Skin epidermis (tissue), 12 donors: Measurements from ENCODE around the gene MRTFA.
A peak's percentile ranks its signal among the peaks of the same experiment; 100 is the strongest.
"Not testable (repeated sequence)": the region's sequence is repeated elsewhere in the genome, so short reads cannot be mapped to it uniquely, and the experiment has no call there.

Experiments
- H3K27ac ChIP-seq, 21 experiments: fragments of 200-600 bp; sonication (generic) in 11 of 21; one replicate each; pipeline ENCODE4 v1.5.0; 2020; ENCODE audit warnings: mild to moderate bottlenecking in 3 of 21, inconsistent platforms in 2 of 21, moderate library complexity in 2 of 21
- H3K4me3 ChIP-seq, 7 experiments: fragments of 200-600 bp; sonication (generic) in 2 of 7; one replicate each; pipeline ENCODE4 v1.5.0; 2020; ENCODE audit warnings: inconsistent platforms in 2 of 7, mild to moderate bottlenecking in 2 of 7, moderate library complexity in 1 of 7

The MRTFA gene

GRCh38 chr22:40397396-40397795, 239.1 kb downstream of the MRTFA start:
- Histone ChIP-seq H3K4me3 (no peak overlapping the region), H3K27ac (peak overlapping the region in 20 of 21 experiments; percentile 20 to 79 (median 62))

GRCh38 chr22:40396882-40397281, 239.6 kb downstream of the MRTFA start:
- Histone ChIP-seq H3K27ac (peak overlapping the region in 19 of 21 experiments; percentile 31 to 79 (median 65)), H3K4me3 (no peak overlapping the region)

GRCh38 chr22:40395607-40396006, 240.9 kb downstream of the MRTFA start:
- H3K27ac ChIP-seq: peak overlapping the region in 3 of 21 experiments; percentile 73 to 79 (median 76)
- no peak overlapping the region for H3K4me3 ChIP-seq

DNA sequence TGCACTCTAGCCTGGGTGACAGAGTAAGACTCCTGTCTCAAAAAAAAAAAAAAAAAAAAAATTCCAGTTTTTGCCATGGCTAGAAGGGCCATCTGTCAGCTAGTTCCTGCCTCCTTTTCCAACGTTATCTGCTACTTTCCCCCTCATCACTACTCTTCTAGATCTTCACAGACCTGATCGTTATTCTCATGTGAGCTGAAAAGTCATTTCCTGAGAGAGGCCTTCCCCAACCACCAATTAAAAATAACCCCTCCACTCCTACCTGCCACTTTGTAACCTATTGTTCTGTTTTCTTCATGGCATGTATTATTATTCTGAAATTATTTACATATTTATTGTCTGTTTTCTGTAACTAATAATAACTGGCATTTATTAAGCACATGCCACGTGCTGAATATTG, 241.9 kb downstream of the MRTFA start:
- Histone ChIP-seq H3K4me3 (no peak overlapping the region), H3K27ac (no peak overlapping the region)

- no peak overlapping the region for H3K4me3 ChIP-seq
- no peak overlapping the region for H3K27ac ChIP-seq
Observed at GRCh38 chr22:40392618-40393017, 243.9 kb downstream of the MRTFA start.

DNA sequence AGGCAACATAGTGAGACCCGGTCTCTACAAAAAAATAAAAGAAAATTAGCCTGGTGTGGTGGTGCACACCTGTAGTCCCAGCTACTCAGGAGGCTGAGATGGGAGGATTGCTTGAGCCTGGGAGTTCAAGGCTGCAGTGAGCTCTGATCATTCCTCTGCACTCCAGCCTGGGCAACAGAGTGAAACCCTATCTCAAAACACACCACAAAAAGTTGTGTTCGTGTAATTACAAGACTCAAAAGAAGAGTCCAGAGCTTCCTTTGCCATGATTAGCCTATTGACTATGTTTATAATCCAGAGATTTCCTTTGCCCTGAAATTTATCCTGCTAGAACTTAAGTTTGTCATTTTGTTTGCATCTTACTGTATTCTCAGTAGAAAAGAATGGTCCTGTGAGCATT, 245.1 kb downstream of the MRTFA start:
- no peak overlapping the region for H3K4me3 ChIP-seq
- no peak overlapping the region for H3K27ac ChIP-seq

- no peak overlapping the region for H3K27ac ChIP-seq
- no peak overlapping the region for H3K4me3 ChIP-seq
Observed at GRCh38 chr22:40388231-40388630, 248.3 kb downstream of the MRTFA start.

DNA sequence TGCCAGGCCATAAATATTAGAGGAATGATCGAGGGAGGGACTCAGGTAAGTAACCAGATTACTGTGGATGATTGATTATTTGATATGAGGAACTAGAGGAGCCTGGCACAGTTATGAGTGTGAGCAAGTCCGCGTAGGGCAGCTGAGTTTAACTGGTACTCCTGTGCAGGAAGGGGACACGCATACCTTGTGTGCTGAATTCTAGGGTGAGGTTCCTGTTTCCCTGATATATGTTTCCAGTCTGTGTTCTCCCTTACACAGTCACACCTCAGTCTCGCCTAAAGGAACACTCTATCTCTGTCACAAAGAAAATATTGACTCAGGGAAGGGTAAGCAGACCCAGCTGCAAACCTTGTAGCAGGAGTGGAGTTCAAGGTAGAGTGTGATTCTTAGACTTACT, 248.8 kb downstream of the MRTFA start:
- no peak overlapping the region for H3K27ac ChIP-seq

GRCh38 chr22:40385036-40385782, 251.3 kb downstream of the MRTFA start:
- H3K27ac ChIP-seq: peak overlapping the region in 5 of 21 experiments; percentile 28 to 58 (median 37)
- no peak overlapping the region for H3K4me3 ChIP-seq

More for the DNA sequence above, 248.8 kb downstream of the MRTFA start:
- H3K4me3 ChIP-seq: no peak overlapping the region

- Histone ChIP-seq H3K27ac (no peak overlapping the region), H3K4me3 (no peak overlapping the region)
Observed at GRCh38 chr22:40383905-40384304, 252.6 kb downstream of the MRTFA start.

- H3K27ac ChIP-seq: no peak overlapping the region
- no peak overlapping the region for H3K4me3 ChIP-seq
Observed at GRCh38 chr22:40381461-40381860, 255.1 kb downstream of the MRTFA start.

DNA sequence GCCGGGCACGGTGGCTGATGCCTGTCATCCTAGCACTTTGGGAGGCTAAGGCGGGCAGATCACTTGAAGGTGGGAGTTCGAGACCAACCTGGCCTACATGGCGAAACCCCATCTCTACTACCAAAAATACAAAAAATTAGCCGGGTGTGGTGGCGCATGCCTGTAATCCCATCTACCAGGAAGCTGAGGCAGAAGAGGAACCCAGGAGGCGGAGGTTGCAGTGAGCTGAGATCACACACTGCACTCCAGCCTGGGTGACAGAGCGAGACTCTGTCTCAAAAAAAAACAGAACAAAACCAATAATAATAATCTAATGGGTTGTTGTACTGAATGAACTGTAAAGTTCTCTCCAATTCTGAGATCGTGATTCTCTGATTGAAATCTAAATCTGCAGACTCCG, 258.1 kb downstream of the MRTFA start:
- H3K27ac ChIP-seq, H3K4me3 ChIP-seq: not testable (repeated sequence)

DNA sequence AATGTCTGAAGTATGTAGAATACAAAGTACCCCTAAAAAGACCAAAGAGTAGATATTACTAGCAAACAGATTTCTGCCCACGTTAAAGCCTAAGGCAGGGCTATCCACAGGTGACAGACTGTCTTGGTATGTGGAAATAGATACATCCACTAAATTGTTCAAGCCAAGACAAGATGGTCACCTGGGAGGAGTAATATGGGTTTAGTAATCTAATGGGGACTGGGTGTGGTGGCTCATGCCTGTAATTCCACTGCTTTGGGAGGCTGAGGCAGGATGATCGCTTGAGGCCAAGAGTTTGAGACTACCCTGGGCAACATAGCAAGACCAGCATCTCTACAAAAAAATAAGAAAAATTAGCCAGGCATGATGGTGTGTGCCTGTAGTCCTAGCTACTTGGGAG, 258.6 kb downstream of the MRTFA start:
- no peak overlapping the region for H3K27ac ChIP-seq

GRCh38 chr22:40376149-40376548, 260.4 kb downstream of the MRTFA start:
- Histone ChIP-seq H3K4me3 (no peak overlapping the region), H3K27ac (no peak overlapping the region)

More for the DNA sequence above, 258.6 kb downstream of the MRTFA start:
- H3K4me3 ChIP-seq: no peak overlapping the region

DNA sequence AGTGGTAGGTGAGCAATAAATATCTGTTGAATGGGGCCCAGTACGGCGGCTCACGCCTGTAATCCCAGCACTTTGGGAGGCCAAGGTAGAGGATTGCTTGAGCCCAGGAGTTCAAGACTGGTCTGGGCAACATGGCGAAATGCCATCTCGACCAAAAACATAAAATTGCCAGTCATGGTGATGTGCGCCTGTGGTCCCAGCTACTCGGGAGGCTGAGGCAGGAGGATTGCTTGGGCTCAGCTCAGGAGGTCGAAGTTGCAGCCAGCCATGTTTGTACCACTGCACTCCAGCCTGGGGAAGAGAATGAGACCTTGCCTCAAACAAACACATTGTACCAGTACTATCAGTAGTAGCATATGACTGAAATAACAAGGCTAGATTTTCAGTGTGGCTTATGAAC, 262.0 kb downstream of the MRTFA start:
- H3K4me3 ChIP-seq: no peak overlapping the region
- H3K27ac ChIP-seq: no peak overlapping the region

DNA sequence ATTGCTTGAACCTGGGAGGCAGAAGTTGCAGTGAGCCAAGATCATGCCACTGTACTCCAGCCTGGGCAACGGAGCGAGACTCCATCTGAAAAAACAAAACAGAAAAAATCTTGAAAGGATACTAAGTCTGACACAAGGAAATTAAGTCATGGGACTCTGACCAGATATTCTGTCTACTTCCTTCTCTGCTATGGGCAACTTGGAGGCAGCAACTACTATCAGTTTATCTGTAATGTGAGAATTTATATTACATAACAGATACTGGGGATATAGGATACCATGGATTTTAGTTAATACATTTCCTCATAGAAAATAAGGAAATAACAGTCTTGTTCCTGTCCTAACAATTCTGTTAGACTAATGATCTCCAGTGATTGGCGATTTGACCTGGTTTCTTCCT, 267.7 kb downstream of the MRTFA start:
- Histone ChIP-seq H3K27ac (peak overlapping the region in 1 of 21 experiments; percentile 1), H3K4me3 (no peak overlapping the region)

DNA sequence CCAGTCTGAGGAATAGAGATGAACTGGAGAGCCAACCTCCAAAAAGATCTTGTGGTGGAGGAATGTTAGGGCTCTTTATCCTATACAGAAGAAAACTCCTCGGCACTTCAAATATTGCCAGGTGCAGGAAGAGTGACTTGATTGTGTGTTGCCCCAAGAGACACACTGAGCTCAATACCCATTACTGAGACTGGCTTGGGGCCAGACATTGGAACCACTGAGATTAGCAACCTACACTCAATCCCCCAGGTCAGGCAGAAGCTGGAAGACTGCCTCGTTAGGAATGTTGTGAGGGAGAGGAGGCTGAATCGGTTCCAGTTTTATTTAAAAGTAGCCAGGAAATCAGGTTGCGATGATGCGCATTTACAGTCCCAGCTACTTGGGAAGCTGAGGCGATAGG, 268.5 kb downstream of the MRTFA start:
- Histone ChIP-seq H3K4me3 (no peak overlapping the region), H3K27ac (peak overlapping the region in 1 of 21 experiments; percentile 1)

DNA sequence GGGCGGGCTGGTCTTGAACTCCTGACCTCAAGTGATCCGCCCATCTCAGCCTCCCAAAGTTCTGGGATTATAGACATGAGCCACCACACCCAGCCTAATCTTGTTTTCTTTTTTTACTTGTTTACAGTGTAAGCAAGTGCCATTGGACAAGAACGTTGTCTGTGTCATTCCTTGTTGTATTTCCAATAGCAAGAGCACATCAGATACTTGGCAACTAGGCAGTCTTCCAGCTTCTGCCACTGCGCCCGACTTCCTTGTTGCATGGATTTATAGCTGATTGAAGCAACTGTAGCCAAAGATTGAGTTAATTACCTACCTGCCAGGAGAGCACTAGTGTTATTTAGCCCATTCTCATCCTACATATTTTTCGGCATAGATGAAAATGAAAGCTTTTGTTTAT, 269.2 kb downstream of the MRTFA start:
- Histone ChIP-seq H3K4me3 (no peak overlapping the region), H3K27ac (no peak overlapping the region)

GRCh38 chr22:40366068-40366467, 270.5 kb downstream of the MRTFA start:
- H3K4me3 ChIP-seq: no peak overlapping the region

GRCh38 chr22:40364431-40364830, 272.1 kb downstream of the MRTFA start:
- Histone ChIP-seq H3K27ac (no peak overlapping the region), H3K4me3 (no peak overlapping the region)

More at GRCh38 chr22:40366068-40366467, 270.5 kb downstream of the MRTFA start:
- H3K27ac ChIP-seq: no peak overlapping the region

- Histone ChIP-seq H3K4me3 (no peak overlapping the region), H3K27ac (no peak overlapping the region)
Observed at GRCh38 chr22:40363059-40363458, 273.5 kb downstream of the MRTFA start.

GRCh38 chr22:40361100-40361499, 275.4 kb downstream of the MRTFA start:
- H3K4me3 ChIP-seq: no peak overlapping the region
- H3K27ac ChIP-seq: no peak overlapping the region
